ENCODE measurements around the gene MRPL14. TPM values are rescaled to one million over a fixed set of nuclear protein-coding genes. Genes with fewer than 3 reads are reported as not detected.

The MRPL14 gene
- total and polyA plus RNA-seq, 2 experiments from 2014 or later: 62.6 to 191 TPM

- no peak for TF ChIP-seq STAT1 (IDR thresholded peaks at IDR 0.05; ENCODE audit: unreplicated experiment)
- TF ChIP-seq POLR2AphosphoS5 (IDR thresholded peaks at IDR 0.05; ENCODE audit: low read depth): no peak
- TF ChIP-seq REST (IDR thresholded peaks at IDR 0.05; ENCODE audit: unreplicated experiment): no peak
- no peak for TF ChIP-seq ZNF331 (CRISPR knock-in tag; IDR thresholded peaks at IDR 0.05; ENCODE audit: low read depth)
- TF ChIP-seq EZH2phosphoT487 (IDR thresholded peaks at IDR 0.05; ENCODE audit: unreplicated experiment): no peak
- TF ChIP-seq ZNF114 (CRISPR knock-in tag; IDR thresholded peaks at IDR 0.05): no peak
- no peak for TF ChIP-seq NANOG (IDR thresholded peaks at IDR 0.05; ENCODE audit: borderline replicate concordance)
- no peak for TF ChIP-seq EZH2 (IDR thresholded peaks at IDR 0.05; ENCODE audit: low read depth, unreplicated experiment)
- no peak for TF ChIP-seq CREB1 (CRISPR knock-in tag; IDR thresholded peaks at IDR 0.05; ENCODE audit: low read depth)
- no peak for TF ChIP-seq CTCF (conservative IDR thresholded peaks at IDR 0.05; ENCODE audit: low read depth in 2 of 2)
These were observed 22.2 kb upstream of the MRPL14 start (continued) for GRCh38 chr6:44149369-44150012.

GRCh38 chr6:44148306-44148705, 21.1 kb upstream of the MRPL14 start:
- Histone ChIP-seq H4K20me1 (replicated peaks; ENCODE audit: insufficient read depth) (no peaks in the 10 kb centered on the region; the same call in 1 of the 2 replicates), H3K36me3 (ENCODE audit: insufficient read depth) (no peaks in the 10 kb centered on the region), H3K4me3 (no peak overlapping the region), H3K79me2 (replicated peaks; ENCODE audit: insufficient read depth) (no peaks in the 10 kb centered on the region), H3K4me1 (ENCODE audit: insufficient read depth) (no peaks in the 10 kb centered on the region), H3F3A (replicated peaks; ENCODE audit: low read depth) (0 out of 2 replicates have a peak, but pooled peaks cover 3% of the 10 kb centered on the region), H2AFZ (no peak overlapping the region), H3K4me2 (no peak overlapping the region), H3K27ac (ENCODE audit: low read depth) (no peak overlapping the region), H3K9me2 (ENCODE audit: insufficient read depth) (no peaks in the 10 kb centered on the region), H3K27me3 (ENCODE audit: insufficient read depth) (no peaks in the 10 kb centered on the region)
- H3K4me1 Mint-ChIP-seq: peaks cover 4% of the 10 kb centered on the region; the same call in 2 of the 3 replicates
- peaks cover 42% of the 10 kb centered on the region for H3K36me3 Mint-ChIP-seq (ENCODE audit: low read depth)
- H3K27ac Mint-ChIP-seq: no peak overlapping the region
- TF ChIP-seq EZH2phosphoT487 (IDR thresholded peaks at IDR 0.05; ENCODE audit: unreplicated experiment) (no peak), CREB1 (CRISPR knock-in tag; IDR thresholded peaks at IDR 0.05; ENCODE audit: low read depth) (no peak)
- DNase-seq (ENCODE audit: low spot score): no peak
- H3K9me3 Mint-ChIP-seq: no peaks in the 10 kb centered on the region
- no peak for ATAC-seq
- H3K4me3 Mint-ChIP-seq: no peak overlapping the region
- H3K27me3 Mint-ChIP-seq (ENCODE audit: insufficient read depth, low read depth, poor library complexity): peaks cover 7% of the 10 kb centered on the region

All from GM23338 (cell line).